T-helper 2 cell treated with Interferon-gamma antibody and Interleukin-4, amounts not matched to agents 5 μg/mL and 100 μg/mL, for 36 hours (primary cell): ENCODE results near the gene SUSD5.
"Not testable (repeated sequence)": the region's sequence is repeated elsewhere in the genome, so short reads cannot be mapped to it uniquely, and the experiment has no call there.

Experiments
- DNase-seq: peaks from one replicate; pipeline ENCODE4 v3.0.0; 2021; ENCODE audit warnings: low spot score
- H3K27ac Mint-ChIP-seq: one replicate; pipeline ENCODE4 v1.8.0; 2021; ENCODE audit warnings: mild to moderate bottlenecking, mixed read lengths
- H3K27me3 Mint-ChIP-seq: one replicate; pipeline ENCODE4 v1.8.0; 2021; ENCODE audit warnings: low read depth, mixed read lengths
- H3K36me3 Mint-ChIP-seq: one replicate; pipeline ENCODE4 v1.8.0; 2021; ENCODE audit warnings: low read depth, mixed read lengths
- H3K4me1 Mint-ChIP-seq: one replicate; pipeline ENCODE4 v1.8.0; 2021; ENCODE audit warnings: low read depth, mixed read lengths
- H3K4me3 Mint-ChIP-seq: one replicate; pipeline ENCODE4 v1.8.0; 2022; ENCODE audit warnings: mild to moderate bottlenecking, moderate library complexity, mixed read lengths
- H3K9me3 Mint-ChIP-seq: one replicate; pipeline ENCODE4 v1.8.0; 2021; ENCODE audit warnings: mixed read lengths

The SUSD5 gene

DNA sequence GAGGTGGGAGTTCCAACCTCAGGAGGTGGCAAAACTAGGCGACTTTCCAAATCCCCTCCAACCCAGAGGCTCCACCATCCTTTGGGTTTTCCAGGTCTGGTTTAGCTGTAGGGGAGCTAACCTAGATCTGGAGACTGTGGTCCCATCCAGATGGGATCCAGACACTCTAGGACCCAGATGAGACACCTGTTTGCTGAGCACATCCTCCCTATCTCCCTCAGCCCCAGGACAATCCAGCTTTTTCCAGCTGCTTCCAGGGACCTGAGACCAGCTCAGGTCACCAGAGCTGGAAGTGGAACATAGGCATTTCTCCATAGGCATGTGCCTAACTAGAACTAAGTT, 86.6 kb downstream of the SUSD5 start:
- H3K27ac Mint-ChIP-seq, result no peak overlapping the region
- H3K4me3 Mint-ChIP-seq, result no peak overlapping the region
- H3K9me3 Mint-ChIP-seq, result no peaks in the 10 kb centered on the region
- peaks cover 8% of the 10 kb centered on the region for H3K4me1 Mint-ChIP-seq
- no peak for DNase-seq
- no peaks in the 10 kb centered on the region for H3K27me3 Mint-ChIP-seq
- H3K36me3 Mint-ChIP-seq, result peaks cover 17% of the 10 kb centered on the region

DNA sequence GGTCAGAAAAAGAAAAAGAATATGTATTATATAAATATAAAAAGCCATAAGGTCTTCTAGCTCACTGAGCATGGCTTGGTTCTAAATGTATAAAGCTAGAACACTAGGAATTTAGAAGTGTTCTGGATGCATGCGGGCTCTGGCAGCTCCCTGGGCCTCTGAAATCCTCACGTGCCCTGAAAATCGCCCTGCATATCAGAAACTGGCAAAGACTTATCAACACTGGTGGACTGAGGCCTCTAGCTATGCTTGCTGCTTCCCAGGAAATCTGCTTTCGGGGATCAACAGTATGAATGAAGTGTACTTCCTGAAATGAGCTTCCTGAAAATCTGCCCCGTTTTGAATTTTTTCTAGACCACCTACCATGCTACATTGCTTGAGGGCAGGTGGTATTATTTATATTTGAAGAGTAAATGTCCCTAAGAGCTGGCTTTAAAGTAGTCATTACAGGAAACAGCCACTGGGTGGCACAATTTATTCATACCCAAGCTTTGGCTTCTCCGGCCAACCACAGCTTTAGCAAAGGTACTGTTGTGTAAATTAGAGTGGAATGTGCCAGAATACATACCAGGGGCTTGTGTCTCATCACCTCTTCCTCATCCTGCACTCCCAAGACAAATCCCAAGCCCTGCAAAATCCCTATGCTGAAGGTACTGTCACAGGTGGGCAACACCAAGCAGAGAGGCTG, 87.1 kb downstream of the SUSD5 start:
- Mint-ChIP-seq H3K4me1 (peaks cover 8% of the 10 kb centered on the region), H3K4me3 (no peak overlapping the region), H3K27me3 (no peaks in the 10 kb centered on the region), H3K36me3 (peaks cover 15% of the 10 kb centered on the region), H3K9me3 (no peaks in the 10 kb centered on the region), H3K27ac (no peak overlapping the region)
- DNase-seq, result peak; percentile 19

DNA sequence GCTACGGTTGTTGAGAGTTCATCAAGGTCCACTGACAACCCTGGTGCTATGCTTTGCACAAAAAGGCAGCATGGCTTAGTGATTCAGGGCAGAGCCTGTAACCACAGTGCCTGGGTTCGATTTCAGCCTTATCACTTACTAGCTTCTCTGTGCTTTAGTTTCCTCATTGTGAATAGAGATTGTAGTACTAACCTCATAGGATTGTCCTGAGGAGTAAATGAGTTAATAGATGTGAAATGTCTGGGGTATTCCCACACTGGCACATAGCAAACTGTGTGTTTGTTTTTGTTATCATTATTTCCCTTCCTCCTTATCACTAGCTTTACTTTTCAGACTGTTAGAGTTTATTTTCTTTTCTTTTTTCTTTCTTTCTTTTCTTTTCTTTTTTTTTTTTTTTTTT, 88.5 kb downstream of the SUSD5 start:
- no peak for DNase-seq
- Mint-ChIP-seq H3K4me1 (peaks cover 8% of the 10 kb centered on the region), H3K9me3 (no peaks in the 10 kb centered on the region), H3K4me3 (no peak overlapping the region), H3K36me3 (peaks cover 15% of the 10 kb centered on the region), H3K27ac (no peak overlapping the region), H3K27me3 (no peaks in the 10 kb centered on the region)

GRCh38 chr3:33128706-33129105, 89.9 kb downstream of the SUSD5 start:
- Mint-ChIP-seq H3K27me3 (no peaks in the 10 kb centered on the region), H3K9me3 (no peaks in the 10 kb centered on the region), H3K27ac (no peak overlapping the region), H3K4me3 (no peak overlapping the region), H3K36me3 (peaks cover 17% of the 10 kb centered on the region), H3K4me1 (peaks cover 2% of the 10 kb centered on the region)
- DNase-seq, result no peak

DNA sequence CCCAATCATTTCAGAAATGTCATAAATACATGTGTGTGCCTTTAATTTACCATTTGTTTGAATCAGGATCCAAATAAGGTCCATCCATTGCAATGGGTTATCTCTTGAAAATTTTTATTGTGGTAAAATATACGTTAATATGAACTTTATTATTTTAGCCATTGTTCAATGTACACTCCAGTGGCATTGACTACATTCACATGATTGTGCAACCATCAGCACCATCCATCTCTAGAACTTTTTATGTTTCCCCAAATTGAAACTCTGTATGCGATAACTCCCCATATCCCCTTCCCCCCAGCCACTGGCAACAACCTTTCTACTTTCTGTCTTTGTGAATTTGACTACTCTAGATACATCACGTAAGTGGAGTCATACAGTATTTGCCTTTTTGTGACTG, 92.8 kb downstream of the SUSD5 start:
- peaks cover 12% of the 10 kb centered on the region for H3K36me3 Mint-ChIP-seq
- H3K27ac Mint-ChIP-seq, result no peak overlapping the region
- H3K4me3 Mint-ChIP-seq, result no peak overlapping the region
- H3K27me3 Mint-ChIP-seq, result no peaks in the 10 kb centered on the region
- no peaks in the 10 kb centered on the region for H3K9me3 Mint-ChIP-seq
- no peaks in the 10 kb centered on the region for H3K4me1 Mint-ChIP-seq
- DNase-seq, result no peak

- no peak overlapping the region for H3K27ac Mint-ChIP-seq
- no peaks in the 10 kb centered on the region for H3K27me3 Mint-ChIP-seq
- no peaks in the 10 kb centered on the region for H3K9me3 Mint-ChIP-seq
- no peak overlapping the region for H3K4me3 Mint-ChIP-seq
- no peak for DNase-seq
- H3K4me1 Mint-ChIP-seq, result no peaks in the 10 kb centered on the region
- H3K36me3 Mint-ChIP-seq, result peaks cover 12% of the 10 kb centered on the region
Measured at GRCh38 chr3:33124638-33125037, 94.0 kb downstream of the SUSD5 start.

DNA sequence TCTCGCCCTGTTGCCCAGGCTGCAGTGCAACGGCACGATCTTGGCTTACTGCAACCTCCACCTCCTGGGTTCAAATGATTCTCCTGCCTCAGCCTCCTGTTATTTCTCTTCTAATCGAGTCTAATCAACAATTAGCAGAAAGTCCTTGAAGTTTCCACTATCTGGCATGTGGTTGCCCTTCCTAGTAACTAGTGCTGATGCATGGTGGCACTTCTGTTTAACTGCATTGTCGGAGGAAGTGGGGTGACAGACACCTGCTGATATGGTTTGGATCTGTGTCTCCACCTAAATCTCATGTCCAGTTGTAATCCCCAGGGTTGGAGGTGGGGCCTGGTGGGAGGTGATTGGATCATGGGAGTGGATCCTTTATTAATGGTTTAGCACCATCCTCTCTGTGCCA, 95.6 kb downstream of the SUSD5 start:
- no peak for DNase-seq
- Mint-ChIP-seq H3K27ac (no peak overlapping the region), H3K9me3 (no peaks in the 10 kb centered on the region), H3K36me3 (peaks cover 12% of the 10 kb centered on the region), H3K4me1 (no peaks in the 10 kb centered on the region), H3K4me3 (no peak overlapping the region), H3K27me3 (no peaks in the 10 kb centered on the region)

DNA sequence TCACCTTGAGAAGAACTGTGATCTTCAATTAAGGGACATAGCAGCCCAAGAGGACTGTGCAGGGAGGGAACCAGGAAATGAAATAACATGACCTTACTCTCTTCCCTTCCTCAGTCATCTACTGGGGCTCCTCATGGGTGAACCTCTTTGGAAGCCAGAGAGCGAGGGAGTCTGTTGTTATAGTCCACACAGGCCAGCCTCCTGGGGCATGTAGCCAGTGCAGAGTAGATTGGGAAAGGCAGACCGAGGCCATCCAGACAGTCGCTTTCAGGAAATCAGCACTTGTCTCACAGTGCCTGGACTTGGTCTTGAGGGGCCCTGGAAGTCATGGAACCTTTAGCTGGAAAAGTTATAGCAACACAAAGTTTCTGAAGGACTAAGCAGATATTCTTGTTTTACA, 98.7 kb downstream of the SUSD5 start:
- Mint-ChIP-seq H3K36me3 (peaks cover 7% of the 10 kb centered on the region), H3K4me1 (peaks cover 2% of the 10 kb centered on the region), H3K9me3 (no peaks in the 10 kb centered on the region), H3K27ac (no peak overlapping the region), H3K27me3 (no peaks in the 10 kb centered on the region), H3K4me3 (no peak overlapping the region)
- DNase-seq, result no peak

DNA sequence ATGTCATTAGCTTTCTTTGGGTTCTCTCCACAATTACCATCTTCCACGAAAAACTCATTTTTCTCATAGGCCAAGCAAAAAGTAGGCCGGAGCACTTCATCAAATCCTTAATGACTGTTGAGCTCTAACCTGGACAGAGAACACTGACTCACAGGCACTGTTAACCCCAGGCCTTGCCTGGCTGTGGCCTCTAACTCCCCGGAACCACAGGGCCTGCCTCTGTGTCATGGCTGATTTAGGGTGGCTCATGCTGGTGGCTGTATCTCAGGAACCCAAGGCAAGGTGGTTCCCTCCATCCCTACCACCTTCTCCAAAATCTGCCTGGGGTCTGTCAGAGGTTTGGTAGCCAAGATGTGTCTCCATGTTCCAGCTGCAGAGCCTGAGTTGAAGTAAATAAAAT, 101.1 kb downstream of the SUSD5 start:
- Mint-ChIP-seq H3K27ac (no peak overlapping the region), H3K4me3 (no peak overlapping the region)

DNA sequence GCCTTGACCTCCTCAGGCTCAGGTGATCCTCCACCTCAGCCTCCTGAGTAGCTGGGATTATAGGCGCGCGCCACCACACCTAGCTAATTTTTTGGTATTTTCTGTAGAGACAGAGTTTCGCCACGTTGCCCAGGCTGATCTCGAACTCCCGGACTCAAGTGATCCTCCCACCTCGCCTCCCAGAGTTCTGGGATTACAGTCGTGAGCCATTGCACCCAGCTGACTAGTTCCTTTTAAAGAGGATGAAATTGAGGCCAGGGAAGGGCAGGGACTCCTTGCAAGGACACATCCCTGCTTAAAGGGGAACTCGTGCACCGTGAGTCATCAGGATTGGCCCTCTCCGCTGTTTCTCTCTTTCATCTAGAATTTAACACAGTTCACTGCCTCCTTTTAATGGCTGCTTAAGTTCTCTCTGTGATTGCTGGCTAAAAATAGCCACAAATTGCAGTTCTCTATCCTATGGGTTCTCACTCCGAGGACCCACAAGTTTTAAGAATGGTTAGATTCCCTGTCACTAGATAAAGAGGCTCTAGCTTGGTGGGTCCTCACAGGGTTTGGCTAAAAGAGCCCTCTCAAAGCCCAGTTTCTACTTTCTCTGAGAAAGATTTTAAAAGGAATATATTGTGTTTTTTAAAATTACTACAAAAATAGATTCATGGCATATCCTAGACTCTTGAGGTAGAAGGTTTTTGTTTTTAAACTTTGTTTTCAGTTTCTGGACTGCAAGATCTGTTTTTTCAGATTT, 103.4 kb downstream of the SUSD5 start:
- H3K9me3 Mint-ChIP-seq, result no peaks in the 10 kb centered on the region
- H3K4me1 Mint-ChIP-seq, result peaks cover 21% of the 10 kb centered on the region
- no peak overlapping the region for H3K27ac Mint-ChIP-seq
- peak overlapping the region; percentile 90 for H3K4me3 Mint-ChIP-seq
- H3K27me3 Mint-ChIP-seq, result no peaks in the 10 kb centered on the region
- DNase-seq, result no peak
- no peaks in the 10 kb centered on the region for H3K36me3 Mint-ChIP-seq

More for the DNA sequence above, 101.1 kb downstream of the SUSD5 start:
- no peak for DNase-seq
- H3K27me3 Mint-ChIP-seq, result no peaks in the 10 kb centered on the region
- peaks cover 12% of the 10 kb centered on the region for H3K4me1 Mint-ChIP-seq
- no peaks in the 10 kb centered on the region for H3K9me3 Mint-ChIP-seq
- H3K36me3 Mint-ChIP-seq, result no peaks in the 10 kb centered on the region

GRCh38 chr3:33114622-33115023, 104.0 kb downstream of the SUSD5 start:
- Mint-ChIP-seq H3K27me3 (no peaks in the 10 kb centered on the region), H3K9me3 (no peaks in the 10 kb centered on the region), H3K4me3 (peak overlapping the region; percentile 90), H3K36me3 (no peaks in the 10 kb centered on the region), H3K27ac (peak overlapping the region; percentile 83), H3K4me1 (peaks cover 21% of the 10 kb centered on the region)
- no peak for DNase-seq

DNA sequence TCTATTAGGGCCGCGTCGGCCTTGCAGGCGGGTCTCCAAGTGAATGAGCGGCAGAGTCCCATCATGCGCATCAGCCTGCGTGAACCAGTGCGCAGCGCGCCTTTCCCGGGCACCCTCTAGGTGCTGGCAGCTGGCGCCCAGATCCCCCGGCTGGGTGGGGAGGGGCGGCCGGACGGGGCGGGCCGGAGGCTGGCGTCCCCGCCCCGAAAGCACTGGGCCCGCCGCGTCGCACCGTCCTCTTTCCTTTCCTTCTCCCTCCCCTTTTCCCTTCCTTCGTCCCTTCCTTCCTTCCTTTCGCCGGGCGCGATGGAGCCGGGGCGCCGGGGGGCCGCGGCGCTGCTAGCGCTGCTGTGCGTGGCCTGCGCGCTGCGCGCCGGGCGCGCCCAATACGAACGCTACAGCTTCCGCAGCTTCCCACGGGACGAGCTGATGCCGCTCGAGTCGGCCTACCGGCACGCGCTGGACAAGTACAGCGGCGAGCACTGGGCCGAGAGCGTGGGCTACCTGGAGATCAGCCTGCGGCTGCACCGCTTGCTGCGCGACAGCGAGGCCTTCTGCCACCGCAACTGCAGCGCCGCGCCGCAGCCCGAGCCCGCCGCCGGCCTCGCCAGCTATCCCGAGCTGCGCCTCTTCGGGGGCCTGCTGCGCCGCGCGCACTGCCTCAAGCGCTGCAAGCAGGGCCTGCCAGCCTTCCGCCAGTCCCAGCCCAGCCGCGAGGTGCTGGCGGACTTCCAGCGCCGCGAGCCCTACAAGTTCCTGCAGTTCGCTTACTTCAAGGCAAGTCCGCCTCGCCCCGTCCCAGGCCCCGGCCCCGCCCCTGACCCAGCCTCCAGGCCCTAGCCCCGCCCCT, 104.6 kb downstream of the SUSD5 start, which contains the start of gene CRTAP:
Gene CRTAP (plus strand): TSS at position 243 of the 850 bp plus-strand sequence. CDS start 64 bp downstream, at position 307.
- Mint-ChIP-seq H3K4me1 (peaks cover 21% of the 10 kb centered on the region), H3K27ac (peak within 1 kb of the TSS; percentile 83), H3K27me3 (no peaks in the 10 kb centered on the region), H3K4me3 (peak within 1 kb of the TSS; percentile 90), H3K36me3 (no peaks in the 10 kb centered on the region), H3K9me3 (no peaks in the 10 kb centered on the region)
- peak; percentile 81 for DNase-seq

- H3K9me3 Mint-ChIP-seq, result no peaks in the 10 kb centered on the region
- H3K4me1 Mint-ChIP-seq, result peaks cover 21% of the 10 kb centered on the region
- no peak overlapping the region for H3K27ac Mint-ChIP-seq
- H3K36me3 Mint-ChIP-seq, result no peaks in the 10 kb centered on the region
- no peak overlapping the region for H3K4me3 Mint-ChIP-seq
- H3K27me3 Mint-ChIP-seq, result no peaks in the 10 kb centered on the region
- no peak for DNase-seq
Measured at GRCh38 chr3:33111581-33111980, 107.0 kb downstream of the SUSD5 start.

DNA sequence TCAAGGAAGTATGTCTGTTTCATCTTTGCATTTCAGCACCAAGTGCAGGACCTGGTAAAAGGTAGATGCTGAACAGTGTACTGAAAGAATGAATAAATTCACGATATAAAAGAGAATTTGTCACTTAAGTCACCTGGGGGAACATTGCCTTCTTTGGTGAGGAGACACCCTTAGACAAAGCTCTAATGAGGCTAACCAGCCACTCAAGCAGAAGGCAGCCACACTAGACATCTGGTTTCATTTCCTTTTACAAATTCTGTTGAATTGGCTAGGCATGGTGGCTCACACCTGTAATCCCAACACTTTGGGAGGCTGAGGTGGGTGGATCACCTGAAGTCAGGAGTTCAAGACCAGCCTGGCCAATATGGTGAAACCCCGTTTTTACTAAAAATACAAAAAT, 111.8 kb downstream of the SUSD5 start:
- not testable (repeated sequence) for H3K9me3 Mint-ChIP-seq, H3K36me3 Mint-ChIP-seq, H3K4me1 Mint-ChIP-seq, H3K27me3 Mint-ChIP-seq, H3K4me3 Mint-ChIP-seq, DNase-seq, H3K27ac Mint-ChIP-seq
